GM21423 (cell line): Measurements from ENCODE around the gene SHISAL2B.
"Not testable (repeated sequence)": the region's sequence is repeated elsewhere in the genome, so short reads cannot be mapped to it uniquely, and the experiment has no call there.

ENCODE experiments used
- ATAC-seq: cut with Tn5 transposase; IDR thresholded peaks from one replicate; pipeline ENCODE4 v1.9.1; 2021; ENCODE audit warnings: mild to moderate bottlenecking, moderate library complexity; ENCODE audit not compliant: unreplicated experiment

Gene SHISAL2B

DNA sequence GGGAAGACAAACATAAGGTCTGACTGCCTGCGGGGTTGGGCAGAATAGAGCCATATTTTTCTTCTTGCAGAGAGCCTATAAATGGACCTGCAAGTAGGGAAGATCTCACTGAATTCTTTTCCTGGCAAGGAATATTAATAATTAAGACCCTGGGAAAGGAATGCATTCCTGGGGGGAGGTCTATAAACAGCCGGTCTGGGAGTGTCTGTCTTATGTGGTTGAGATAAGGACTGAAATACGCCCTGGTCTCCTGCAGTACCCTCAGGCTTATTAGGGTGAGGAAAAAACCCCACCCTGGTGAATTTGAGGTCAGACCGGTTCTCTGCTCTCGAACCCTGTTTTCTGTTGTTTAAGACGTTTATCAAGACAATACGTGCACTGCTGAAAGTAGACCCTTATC lies 6.1 kb downstream of the SHISAL2B start:
- not testable (repeated sequence) for ATAC-seq

DNA sequence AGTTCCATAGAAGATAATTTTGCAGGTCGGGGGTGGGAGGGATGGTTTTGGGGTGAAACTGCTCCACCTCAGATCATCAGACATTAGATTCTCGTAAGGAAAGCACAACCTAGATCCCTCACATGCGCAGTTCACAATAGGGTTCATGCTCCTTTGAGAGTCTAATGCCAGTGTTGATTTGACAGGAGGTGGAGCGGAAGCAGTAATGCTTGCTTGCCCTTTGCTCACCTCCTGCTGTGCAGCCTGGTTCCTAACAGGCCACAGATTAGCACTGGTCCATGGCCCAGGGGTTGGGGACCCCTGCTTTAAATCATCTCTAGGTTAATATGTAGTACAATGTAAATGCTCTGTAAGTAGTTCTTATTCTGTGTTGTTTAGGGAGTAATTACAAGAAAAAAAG lies 10.5 kb downstream of the SHISAL2B start:
- no peak for ATAC-seq

DNA sequence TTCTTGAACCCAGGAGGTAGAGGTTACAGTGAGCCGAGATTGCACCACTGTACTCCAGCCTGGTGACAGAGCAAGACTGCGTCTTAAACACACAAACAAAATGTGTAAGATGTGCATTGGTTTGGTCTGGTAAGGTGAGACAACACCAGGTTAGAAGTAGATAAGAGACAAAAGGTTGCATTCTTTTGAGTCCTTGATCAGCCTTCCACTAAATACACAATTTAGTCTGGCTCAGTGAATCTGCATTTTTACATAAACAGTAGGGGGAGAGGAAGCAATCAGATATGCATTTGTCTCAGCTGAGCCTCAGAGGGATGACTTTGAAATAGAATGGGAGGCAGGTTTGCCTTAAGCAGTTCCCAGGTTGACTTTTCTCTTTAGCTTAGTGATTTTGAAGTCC lies 15.8 kb downstream of the SHISAL2B start:
- ATAC-seq, result not testable (repeated sequence)

DNA sequence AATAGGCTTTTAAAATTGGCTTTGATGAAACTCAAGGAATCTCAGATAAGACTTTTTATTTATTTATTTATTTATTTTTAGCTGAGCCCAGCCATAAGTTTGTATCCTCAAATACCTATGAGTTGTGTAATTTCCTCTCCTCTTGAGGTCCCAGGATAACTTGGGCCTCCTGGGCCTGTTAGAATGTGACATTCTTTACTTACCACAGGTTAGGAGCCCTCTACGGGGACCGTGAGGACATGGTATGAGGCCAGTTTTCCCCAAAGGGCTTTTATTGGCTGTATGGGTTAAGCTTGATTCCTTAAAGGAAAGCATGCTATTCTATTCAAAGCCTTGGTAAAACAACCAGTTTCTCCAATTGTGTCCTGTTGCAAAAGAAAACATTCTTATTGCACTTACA lies 16.9 kb downstream of the SHISAL2B start:
- ATAC-seq, result no peak

DNA sequence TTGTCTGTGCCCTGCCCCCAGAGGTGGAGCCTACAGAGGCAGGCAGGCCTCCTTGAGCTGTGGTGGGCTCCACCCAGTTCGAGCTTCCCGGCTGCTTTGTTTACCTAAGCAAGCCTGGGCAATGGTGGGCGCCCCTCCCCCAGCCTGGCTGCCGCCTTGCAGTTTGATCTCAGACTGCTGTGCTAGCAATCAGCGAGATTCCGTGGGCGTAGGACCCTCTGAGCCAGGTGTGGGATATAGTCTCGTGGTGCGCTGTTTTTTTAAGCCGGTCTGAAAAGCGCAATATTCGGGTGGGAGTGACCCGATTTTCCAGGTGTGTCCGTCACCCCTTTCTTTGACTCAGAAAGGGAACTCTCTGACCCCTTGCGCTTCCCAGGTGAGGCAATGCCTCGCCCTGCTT lies 24.2 kb downstream of the SHISAL2B start:
- not testable (repeated sequence) for ATAC-seq

DNA sequence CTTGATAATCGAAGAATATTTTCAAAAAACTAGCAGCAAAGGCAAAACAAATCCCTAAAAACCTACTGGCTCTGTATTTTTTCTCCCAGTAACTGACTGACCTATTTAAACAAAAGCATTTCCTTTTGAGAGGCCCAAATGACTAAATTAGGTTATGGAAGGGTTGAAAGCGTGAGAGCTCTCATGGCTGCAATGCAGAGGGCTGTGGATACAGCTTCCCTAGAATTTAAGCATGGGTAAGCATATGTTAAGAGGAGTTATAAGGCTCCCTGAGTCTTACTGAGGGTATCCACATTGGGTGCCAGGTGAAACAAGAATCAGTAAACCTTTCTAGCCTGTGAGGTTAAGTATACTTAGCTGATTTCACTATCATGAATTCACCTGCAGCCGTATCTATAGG lies 32.3 kb downstream of the SHISAL2B start:
- ATAC-seq, result no peak

DNA sequence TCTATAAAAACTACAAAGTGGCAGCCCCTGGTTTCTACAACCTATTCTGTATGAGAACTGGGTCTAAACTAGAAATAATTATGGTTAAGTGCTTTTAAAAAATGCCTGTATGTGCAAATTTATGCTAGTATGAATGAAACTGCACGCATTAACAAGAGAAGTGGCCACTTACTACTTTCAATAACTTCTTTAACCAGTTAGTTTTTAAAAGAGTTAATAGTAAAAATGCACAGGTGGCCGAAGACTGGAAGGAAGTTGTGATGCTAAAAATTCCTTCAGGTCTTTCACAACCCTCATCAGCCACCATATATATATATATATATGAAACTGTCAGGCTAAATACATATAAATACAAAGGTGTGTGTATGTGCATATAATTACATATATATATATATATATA lies 36.8 kb downstream of the SHISAL2B start:
- no peak for ATAC-seq

DNA sequence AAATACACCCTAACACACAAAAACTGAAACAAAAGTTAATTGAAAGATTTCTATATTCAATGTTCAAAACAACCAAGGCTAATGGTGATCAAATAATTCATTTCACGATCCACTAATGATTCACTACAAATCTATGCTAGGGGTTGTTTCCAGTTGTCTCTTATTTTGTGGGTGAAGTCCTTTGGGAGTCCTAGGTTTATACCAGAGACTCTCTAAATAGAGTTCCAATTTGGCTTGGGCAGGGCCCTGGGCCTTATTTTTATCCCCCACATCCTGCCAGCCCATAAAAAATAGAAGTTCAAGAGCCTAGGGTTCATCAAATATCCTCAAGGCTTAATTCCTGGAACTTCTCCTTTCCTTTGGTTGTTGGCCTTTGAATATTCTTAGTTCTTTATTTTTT lies 52.1 kb downstream of the SHISAL2B start:
- ATAC-seq, result no peak

DNA sequence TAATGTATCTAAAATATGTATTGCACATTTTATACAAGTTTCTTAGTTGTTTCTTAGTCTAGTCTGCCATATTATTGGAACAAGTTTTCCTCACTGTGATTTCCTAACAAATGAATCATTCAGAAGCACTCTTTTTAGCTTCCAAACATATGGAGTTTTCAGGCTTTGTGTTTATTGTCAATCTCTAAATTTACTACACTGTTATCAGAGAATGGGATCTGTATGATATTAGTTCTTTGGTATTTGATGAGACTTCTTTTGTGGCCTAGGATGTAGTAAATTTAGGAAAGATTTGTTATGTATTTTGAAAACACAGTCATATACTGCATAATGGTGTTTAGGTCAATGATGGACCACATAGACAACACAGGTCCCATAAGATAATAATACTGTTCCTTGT lies 52.5 kb downstream of the SHISAL2B start:
- no peak for ATAC-seq

DNA sequence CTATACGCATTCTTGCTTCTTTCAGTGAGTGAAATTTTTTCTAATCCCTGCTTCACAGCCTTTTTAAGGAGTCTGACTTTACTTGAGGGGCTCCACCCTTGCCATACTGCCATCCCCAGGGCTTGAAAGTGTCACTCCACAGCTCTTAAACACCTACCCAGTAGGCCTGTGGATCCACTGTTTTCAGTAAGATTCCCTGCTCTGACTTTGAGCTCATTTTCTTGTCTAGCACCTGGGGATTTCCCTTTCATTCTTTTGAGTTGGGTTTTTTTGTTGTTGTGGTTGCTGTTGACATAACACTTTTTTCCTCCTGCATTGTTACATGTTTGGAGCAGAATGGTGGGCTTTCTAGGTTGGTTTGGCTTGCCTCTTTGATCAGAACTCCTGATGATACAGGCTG lies 54.6 kb downstream of the SHISAL2B start:
- no peak for ATAC-seq

DNA sequence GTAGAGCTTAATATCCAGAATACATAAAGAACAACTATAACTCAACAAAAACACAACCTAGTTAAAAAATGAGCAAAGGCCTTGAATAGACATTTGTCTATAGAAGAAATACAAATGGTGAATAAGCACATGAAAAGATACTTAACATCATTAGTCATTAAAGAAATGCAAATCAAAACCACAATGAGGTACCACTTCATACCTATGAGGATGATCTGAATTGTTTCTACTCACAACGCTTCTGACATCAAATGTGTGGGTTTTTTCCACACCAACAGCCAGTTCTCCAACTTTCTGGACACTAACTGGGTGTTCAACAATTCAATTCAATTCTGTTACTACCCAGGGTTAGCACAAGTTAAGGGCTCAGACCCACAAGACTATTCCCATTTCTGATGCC lies 56.1 kb downstream of the SHISAL2B start:
- ATAC-seq, result no peak

DNA sequence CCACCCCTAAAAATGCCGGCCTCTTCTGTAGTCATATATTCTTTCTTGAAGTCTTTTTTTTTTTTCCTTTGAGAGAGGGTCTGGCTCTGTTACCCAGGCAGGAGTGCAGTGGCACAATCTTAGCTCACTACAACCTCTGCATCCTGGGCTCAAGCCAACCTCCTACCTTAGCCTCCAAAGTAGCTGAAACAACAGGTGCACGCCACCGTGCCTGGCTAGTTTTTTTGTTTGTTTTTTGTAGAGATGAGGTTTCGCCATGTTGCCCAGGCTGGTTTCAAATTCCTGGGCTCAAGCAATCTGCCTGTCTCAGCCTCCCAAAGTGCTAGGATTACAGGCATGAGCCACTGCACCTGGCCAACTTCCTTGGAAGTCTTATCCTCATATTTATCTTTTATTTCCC lies 59.1 kb downstream of the SHISAL2B start:
- no peak for ATAC-seq

DNA sequence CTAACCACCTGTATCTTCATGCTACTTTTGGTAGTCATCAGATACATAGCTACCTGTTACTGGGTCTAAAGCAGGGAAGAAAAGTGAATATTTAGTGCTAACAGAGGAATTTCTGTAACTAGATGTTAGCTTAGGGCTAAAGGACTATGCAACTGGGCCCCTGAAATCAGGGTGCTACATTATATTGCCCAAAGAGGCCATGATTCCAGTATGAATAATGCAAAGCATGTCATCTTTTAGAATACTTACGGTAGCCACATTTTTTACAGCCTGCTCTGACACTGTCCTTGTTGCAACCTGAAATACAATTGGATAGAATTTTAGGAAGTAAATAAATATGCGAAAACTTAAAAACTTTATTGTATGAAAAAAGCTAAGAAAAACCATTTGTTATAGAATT lies 63.8 kb downstream of the SHISAL2B start:
- no peak for ATAC-seq

DNA sequence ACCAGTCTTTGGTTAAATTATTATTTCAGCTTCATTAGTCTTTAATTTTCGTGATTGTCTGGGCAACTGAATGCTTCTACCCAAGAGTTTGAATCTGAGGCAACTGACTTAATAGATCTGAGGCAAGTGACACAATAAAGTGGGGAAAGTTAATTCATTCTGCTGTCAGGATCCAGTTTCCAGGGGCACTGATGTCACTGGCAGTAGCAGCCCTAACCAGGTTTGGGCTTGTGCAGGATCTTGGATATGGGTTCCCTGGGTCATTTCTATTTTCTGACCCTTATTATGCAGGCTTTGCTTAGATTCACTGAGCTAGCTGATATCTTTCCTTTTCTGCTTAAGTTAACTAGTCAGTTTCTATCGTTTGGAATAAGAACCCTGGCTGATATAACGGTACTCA lies 68.6 kb downstream of the SHISAL2B start:
- no peak for ATAC-seq

DNA sequence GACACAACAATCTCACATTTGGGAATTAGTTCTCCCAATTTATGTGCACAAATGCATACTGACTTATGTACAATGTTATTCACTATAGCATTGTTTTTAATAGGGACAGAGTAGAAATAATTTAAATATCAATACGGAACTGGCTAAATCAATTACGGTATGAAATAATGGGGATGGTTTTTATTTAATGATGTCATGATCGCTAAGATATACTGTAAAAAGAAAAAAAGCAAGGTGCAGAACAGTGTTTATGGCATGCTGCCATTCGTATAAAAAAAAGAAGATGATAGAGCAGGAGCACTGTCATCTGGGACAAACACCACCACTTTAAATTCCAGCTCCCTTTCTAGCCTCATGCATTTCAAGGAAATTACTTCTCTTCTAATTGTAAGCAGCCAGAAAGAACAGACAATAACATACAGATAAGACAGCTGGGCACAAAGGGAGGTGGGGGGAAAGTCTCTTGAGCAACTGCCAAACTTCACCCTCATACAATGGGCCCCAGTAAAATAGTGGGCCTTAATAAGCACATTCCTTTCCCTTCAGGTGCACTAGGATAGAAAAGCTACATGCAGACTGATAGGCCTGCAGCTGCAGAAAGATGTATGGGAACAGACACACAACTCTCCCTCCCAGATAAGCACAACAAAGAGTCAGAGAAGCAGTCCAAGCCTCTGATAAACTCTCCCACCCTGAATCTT lies 69.8 kb downstream of the SHISAL2B start:
- ATAC-seq, result no peak

DNA sequence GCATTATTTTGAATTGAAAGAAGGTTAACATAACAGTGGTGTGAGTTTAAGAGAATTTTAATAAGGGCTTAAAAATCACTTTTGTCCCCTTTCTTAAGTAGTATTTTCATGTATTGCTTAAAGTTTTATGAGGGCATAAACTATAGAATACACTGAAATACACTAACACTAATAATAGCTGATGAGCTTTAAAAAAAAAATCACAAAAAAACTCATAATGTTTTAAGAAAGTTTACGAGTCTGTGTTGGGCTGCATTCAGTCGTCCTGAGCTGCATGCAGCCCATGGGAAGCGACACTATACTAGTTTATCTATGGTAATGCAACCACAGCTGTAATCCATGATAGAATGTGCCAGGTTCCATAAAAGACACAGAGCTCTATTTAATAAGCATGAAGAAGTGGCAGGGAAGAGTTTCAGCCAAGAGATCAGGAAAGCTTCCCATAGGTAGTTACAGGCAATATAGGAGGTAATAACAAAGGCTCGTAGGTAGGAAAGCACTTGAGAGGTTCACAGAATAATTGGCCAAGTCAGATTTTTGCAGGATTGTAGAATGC lies 73.7 kb downstream of the SHISAL2B start:
- ATAC-seq, result no peak

DNA sequence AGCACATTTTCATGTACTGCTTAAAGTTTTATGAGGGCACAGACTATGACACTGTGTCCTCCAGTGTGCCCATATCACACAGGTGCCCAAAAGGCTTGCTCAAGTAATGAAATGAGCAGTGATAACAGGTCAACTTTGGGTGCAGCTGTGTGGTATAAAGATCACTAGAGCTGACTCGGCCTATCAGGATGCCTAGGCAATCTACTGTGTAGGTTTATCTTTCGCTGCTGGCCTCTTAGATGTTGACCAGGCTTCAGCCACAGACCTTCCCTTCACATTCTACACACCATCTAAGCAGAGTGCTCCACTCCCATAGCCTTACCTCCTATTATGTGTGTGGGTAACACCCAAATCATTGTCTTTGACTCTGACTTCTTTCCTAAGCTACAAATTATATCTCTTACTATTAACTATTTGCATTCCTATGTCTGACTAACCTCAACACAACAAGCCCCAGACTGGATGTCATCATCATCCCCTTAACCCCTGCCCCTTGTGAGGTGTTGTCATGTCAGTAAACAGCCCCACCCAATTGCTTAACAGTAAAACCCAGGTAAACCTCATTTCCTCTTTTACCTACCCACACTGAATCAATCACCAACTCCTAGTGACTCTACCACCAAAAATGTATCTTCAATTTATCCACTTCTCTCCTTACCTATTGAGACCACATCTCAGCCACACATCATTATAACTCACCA lies 75.7 kb downstream of the SHISAL2B start:
- ATAC-seq, result no peak

DNA sequence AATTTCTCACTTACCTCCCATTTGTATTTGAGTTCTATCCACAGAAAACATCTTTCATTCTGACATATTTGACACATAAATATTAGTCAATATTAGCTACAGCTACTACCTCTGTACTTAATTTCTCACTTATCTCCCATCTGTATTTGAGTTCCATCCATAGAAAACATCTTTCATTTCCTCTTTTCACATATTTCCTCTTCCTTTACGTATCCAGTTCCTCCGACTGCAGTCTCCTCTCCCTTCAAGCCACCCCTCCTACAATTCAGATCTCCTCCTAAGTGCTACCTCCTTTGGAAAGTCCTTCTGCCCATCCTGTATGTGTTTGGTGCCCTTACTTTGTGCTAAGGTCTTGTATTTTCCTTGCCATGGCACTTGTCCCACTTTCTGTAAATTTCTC lies 76.6 kb downstream of the SHISAL2B start:
- ATAC-seq, result no peak
